PFSK-1 (cell line): ENCODE data around the gene YPEL5.
A peak's percentile ranks its signal among the peaks of the same experiment; 100 is the strongest.

Source experiments
- FOXP2 ChIP-seq: optimal IDR thresholded peaks from 2 replicates; pipeline ENCODE3; 2011; ENCODE audit warnings: borderline replicate concordance, control low read depth, inconsistent platforms; ENCODE audit not compliant: insufficient read depth; ENCODE audit errors: extremely low read length, extremely low read depth
- POLR2AphosphoS5 ChIP-seq: IDR thresholded peaks from 2 replicates; pipeline ENCODE4 v1.6.1; 2012; ENCODE audit warnings: low read depth, mild to moderate bottlenecking, control low read depth, low read length, moderate library complexity
- SIN3A ChIP-seq: IDR thresholded peaks from 2 replicates; pipeline ENCODE4 v1.6.1; 2012; ENCODE audit warnings: mild to moderate bottlenecking, low read length, moderate library complexity, borderline replicate concordance; ENCODE audit not compliant: insufficient read depth
- TAF1 ChIP-seq: IDR thresholded peaks from 2 replicates; pipeline ENCODE4 v1.6.1; 2012; ENCODE audit warnings: low read length, control low read depth, borderline replicate concordance; ENCODE audit not compliant: insufficient read depth
- TF ChIP-seq, protein P1 (sequence below), 2 experiments: IDR thresholded peaks; 2 replicates each; pipeline versions ENCODE4 v1.6.1 to v1.8.0; 2011 to 2012; ENCODE audit warnings: low read depth in 2 of 2, low read length in 2 of 2, control low read depth in 1 of 2, inconsistent platforms in 1 of 2, mild to moderate bottlenecking in 1 of 2, moderate library complexity in 1 of 2; ENCODE audit not compliant: insufficient read depth in 1 of 2

YPEL5 gene

DNA sequence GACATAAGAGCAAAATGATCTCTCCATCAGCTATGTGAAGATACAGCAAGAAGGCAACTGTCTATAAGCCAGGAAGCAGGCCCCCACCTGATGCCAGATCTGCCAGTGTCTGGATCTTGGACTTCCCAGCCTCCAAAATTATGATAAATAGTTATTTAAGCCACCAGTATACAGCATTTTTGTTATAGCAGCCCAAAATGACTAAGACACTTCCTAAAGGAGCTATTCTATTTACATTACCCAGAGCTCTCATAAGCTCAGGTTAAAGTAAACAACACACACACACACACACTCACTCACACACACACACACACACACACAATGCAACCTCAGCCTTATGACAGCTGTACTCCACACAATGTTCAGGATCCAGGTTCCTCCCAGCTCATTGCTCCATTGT is 5.7 kb upstream of the YPEL5 start:
- TF ChIP-seq, protein P1, sequence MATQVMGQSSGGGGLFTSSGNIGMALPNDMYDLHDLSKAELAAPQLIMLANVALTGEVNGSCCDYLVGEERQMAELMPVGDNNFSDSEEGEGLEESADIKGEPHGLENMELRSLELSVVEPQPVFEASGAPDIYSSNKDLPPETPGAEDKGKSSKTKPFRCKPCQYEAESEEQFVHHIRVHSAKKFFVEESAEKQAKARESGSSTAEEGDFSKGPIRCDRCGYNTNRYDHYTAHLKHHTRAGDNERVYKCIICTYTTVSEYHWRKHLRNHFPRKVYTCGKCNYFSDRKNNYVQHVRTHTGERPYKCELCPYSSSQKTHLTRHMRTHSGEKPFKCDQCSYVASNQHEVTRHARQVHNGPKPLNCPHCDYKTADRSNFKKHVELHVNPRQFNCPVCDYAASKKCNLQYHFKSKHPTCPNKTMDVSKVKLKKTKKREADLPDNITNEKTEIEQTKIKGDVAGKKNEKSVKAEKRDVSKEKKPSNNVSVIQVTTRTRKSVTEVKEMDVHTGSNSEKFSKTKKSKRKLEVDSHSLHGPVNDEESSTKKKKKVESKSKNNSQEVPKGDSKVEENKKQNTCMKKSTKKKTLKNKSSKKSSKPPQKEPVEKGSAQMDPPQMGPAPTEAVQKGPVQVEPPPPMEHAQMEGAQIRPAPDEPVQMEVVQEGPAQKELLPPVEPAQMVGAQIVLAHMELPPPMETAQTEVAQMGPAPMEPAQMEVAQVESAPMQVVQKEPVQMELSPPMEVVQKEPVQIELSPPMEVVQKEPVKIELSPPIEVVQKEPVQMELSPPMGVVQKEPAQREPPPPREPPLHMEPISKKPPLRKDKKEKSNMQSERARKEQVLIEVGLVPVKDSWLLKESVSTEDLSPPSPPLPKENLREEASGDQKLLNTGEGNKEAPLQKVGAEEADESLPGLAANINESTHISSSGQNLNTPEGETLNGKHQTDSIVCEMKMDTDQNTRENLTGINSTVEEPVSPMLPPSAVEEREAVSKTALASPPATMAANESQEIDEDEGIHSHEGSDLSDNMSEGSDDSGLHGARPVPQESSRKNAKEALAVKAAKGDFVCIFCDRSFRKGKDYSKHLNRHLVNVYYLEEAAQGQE (IDR thresholded peaks at IDR 0.05; ENCODE audit: insufficient read depth in 1 of 2, low read depth in 2 of 2, low read length in 2 of 2): no peak
- TF ChIP-seq TAF1 (no peak), FOXP2 (no peak), POLR2AphosphoS5 (no peak), SIN3A (no peak)

DNA sequence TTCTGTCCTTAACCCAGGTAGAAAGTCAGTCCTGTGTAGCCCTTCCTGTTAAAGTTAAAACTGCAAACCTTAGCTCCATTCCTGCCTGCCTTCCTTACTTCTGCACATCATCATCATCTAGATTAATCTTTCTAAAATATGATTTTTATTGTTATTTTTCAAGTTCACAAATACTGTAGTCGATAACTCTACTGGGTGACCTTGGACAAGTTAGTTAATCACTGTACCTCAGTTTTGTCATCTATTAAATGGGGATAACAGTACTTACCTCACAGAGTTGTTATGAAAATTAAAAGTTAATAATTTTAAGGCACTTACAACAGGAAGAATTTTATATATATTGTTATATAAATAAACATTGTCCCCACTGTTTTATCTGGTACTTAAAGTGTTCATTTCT is 2.5 kb upstream of the YPEL5 start:
- TF ChIP-seq, protein P1 (IDR thresholded peaks at IDR 0.05; ENCODE audit: insufficient read depth in 1 of 2, low read depth in 2 of 2, low read length in 2 of 2): no peak
- no peak for TF ChIP-seq TAF1
- TF ChIP-seq SIN3A: no peak
- no peak for TF ChIP-seq POLR2AphosphoS5

DNA sequence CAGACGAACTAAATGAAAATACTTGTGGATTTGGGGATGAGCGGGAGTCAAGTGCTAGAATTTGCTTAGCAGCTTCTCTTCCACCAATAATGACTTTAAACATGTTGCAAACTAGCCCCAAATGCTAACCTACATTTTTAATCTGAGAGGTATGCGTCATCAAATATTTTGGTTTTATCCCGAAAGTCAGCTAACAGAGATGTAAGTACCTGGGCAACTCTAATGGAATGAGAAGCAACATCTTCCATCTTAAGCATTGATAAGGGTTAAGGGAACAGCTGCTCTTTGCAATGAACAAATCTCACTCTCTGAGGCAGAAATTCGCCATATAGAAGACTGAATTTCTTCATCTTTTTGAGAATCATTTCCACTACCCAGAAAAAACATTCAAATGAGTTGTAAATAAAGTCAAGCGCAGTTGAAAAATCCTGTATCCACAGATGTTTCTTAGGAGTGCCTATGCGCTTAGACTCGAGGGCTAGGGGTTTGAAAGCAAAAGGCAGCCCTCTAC is 926 bp upstream of the YPEL5 start:
- no peak for TF ChIP-seq FOXP2
- TF ChIP-seq SIN3A: no peak

DNA sequence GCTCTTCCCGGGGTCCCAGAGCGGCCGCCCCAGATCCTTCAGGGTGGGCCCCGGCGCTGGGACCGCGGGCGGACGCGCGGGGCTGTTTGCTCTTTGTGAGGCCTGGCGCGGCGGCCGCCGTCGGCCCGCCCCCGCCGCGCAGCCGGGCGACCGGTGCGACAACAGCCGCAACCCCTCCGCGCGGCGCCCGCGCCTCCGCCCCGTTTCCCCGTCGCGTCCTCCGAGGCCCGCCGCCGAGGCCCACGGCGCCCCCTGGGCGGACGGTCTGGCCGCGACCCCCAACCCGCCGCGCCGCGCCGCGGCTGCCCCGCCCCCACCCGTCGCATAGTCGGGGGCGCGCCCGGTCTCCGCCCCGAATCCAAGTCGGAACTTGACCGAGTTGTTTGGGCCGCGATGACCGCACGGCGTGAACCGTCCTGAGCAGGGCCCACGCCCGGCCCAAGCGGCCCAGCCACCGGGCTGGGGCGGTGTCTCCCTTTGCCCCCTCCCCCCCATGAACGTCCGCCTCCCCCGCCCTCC is 448 bp downstream of the YPEL5 start:
- TF ChIP-seq FOXP2 (no peak), TAF1 (no peak), POLR2AphosphoS5 (no peak), SIN3A (no peak)
- TF ChIP-seq, protein P1 (IDR thresholded peaks at IDR 0.05; ENCODE audit: insufficient read depth in 1 of 2, low read depth in 2 of 2, low read length in 2 of 2): no peak

DNA sequence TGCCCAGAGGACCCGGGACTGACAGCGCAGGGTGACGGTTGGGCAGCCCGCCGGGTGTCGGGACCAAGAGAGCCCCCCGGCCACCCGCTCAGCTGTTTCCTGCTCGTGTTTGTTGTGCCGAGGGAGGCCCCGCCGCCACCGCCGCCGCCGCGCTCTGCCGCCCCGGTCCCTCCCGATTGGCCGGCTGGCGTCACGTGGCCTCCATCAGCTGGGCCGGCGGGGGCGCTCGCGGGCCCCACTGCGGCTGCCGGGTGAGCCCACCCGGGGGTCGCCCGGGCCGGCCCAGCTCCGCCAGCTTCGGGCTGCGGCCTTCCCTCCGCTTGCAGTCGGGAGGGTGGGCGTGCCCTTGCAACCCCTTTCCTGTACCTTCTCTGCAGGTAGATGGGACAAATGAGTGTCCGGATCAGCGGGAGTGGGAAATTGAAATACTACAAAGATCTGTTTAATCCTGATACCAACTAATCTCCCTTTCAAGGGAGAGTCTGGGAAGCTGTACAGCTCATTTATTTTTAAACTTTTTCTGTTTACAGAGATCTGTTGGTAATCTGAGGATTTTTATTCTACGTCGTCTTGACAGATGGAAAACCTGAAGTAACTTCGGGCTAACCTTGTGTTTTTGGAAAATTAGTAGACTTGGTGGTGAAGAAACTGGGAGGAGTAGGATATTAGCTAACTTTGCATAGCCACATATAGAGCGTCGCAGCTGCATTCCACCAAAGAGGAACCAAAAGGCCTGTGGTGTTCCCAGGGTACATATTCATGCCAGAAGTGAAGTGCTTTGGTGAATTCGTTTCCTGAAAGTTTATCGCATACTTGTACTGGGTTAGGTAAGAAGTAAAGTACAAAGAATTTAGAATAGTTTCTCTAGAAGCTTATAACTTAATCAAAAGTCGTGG is 1.2 kb downstream of the YPEL5 start:
- peak; percentile 31; the same call in 1 of the 2 replicates for TF ChIP-seq SIN3A
- no peak for TF ChIP-seq TAF1
- peak; percentile 35 for TF ChIP-seq FOXP2
- TF ChIP-seq, protein P1 (IDR thresholded peaks at IDR 0.05; ENCODE audit: insufficient read depth in 1 of 2, low read depth in 2 of 2, low read length in 2 of 2): no peak
- TF ChIP-seq POLR2AphosphoS5: no peak
